Upper lobe of left lung (tissue), 4 donors: ENCODE data around the gene TSHZ2.
"Not testable (repeated sequence)": the region's sequence is repeated elsewhere in the genome, so short reads cannot be mapped to it uniquely, and the experiment has no call there.

Experiments used
- EP300 ChIP-seq, 4 donors: sonication (generic); formaldehyde crosslinking; IDR thresholded peaks; one replicate each; pipeline ENCODE4 v1.5.1; 2017; ENCODE audit warnings: antibody characterized with exemption in 4 of 4, control low read depth in 2 of 4
- POLR2AphosphoS5 ChIP-seq, 2 donors: sonication (generic); formaldehyde crosslinking; IDR thresholded peaks; one replicate each; pipeline ENCODE4 v1.5.1; 2017; ENCODE audit warnings: antibody characterized with exemption in 2 of 2
- TF ChIP-seq, protein P1 (sequence below), 6 experiments: fragments of 450-650 bp in 4 of 6; fragments of 200-600 bp in 2 of 6; sonication (generic) in 2 of 6; IDR thresholded peaks; one replicate each; pipeline ENCODE4 v1.5.1; 2016 to 2019; ENCODE audit warnings: antibody characterized with exemption in 6 of 6

DNA sequence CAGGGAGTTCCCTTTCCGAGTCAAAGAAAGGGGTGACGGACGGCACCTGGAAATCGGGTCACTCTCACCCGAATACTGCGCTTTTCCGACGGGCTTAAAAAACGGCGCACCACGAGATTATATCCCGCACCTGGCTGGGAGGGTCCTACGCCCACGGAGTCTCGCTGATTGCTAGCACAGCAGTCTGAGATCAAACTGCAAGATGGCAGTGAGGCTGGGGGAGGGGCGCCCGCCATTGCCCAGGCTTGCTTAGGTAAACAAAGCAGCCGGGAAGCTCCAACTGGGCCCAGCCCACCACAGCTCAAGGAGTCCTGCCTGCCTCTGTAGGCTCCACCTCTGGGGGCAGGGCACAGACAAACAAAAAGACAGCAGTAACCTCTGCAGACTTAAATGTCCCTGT lies 500.7 kb downstream of the TSHZ2 start:
- TF ChIP-seq POLR2AphosphoS5, EP300 (IDR thresholded peaks at IDR 0.05): not testable (repeated sequence)
- TF ChIP-seq, protein P1, sequence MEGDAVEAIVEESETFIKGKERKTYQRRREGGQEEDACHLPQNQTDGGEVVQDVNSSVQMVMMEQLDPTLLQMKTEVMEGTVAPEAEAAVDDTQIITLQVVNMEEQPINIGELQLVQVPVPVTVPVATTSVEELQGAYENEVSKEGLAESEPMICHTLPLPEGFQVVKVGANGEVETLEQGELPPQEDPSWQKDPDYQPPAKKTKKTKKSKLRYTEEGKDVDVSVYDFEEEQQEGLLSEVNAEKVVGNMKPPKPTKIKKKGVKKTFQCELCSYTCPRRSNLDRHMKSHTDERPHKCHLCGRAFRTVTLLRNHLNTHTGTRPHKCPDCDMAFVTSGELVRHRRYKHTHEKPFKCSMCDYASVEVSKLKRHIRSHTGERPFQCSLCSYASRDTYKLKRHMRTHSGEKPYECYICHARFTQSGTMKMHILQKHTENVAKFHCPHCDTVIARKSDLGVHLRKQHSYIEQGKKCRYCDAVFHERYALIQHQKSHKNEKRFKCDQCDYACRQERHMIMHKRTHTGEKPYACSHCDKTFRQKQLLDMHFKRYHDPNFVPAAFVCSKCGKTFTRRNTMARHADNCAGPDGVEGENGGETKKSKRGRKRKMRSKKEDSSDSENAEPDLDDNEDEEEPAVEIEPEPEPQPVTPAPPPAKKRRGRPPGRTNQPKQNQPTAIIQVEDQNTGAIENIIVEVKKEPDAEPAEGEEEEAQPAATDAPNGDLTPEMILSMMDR (IDR thresholded peaks at IDR 0.05), result not testable (repeated sequence)
